ENCODE data around the gene HOXD12. TPM values are rescaled to one million over a fixed set of nuclear protein-coding genes. Genes with fewer than 3 reads are reported as not detected.

The HOXD12 gene
- total RNA-seq, 1 experiment from 2014 or later, result 0.58 TPM

DNA sequence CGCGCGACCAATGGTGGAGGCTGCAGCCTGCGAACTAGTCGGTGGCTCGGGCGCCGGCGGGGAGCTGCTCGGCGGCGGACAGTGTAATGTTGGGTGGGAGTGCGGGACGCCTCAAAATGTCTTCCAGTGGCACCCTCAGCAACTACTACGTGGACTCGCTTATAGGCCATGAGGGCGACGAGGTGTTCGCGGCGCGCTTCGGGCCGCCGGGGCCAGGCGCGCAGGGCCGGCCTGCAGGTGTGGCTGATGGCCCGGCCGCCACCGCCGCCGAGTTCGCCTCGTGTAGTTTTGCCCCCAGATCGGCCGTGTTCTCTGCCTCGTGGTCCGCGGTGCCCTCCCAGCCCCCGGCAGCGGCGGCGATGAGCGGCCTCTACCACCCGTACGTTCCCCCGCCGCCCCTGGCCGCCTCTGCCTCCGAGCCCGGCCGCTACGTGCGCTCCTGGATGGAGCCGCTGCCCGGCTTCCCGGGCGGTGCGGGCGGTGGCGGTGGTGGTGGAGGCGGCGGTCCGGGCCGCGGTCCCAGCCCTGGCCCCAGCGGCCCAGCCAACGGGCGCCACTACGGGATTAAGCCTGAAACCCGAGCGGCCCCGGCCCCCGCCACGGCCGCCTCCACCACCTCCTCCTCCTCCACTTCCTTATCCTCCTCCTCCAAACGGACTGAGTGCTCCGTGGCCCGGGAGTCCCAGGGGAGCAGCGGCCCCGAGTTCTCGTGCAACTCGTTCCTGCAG is 23.3 kb downstream of the HOXD12 start, which contains the start of gene HOXD9:
Gene HOXD9 (plus strand): TSS at position 37 of the 728 bp plus-strand sequence. CDS start 50 bp downstream, at position 87.
- H3K4me3 ChIP-seq (ENCODE audit: low read depth, low read length, poor library complexity, severe bottlenecking), result peak within 1 kb of the TSS; percentile 71
- ChIA-PET POLR2A (ENCODE audit: low non-redundant PET) (interaction anchor here (0.7 kb wide), 1 partner anchor 804 kb away, joined by 8 read pairs; no protein-coding TSS in a partner anchor), CTCF (interaction anchor here (0.6 to 2.1 kb wide), 5 partner anchors 12 to 531 kb away, joined by 3 to 8 read pairs (median 4); no protein-coding TSS in a partner anchor)
- intact Hi-C loops (cut with micrococcal nuclease; ENCODE audit: unreplicated experiment), result loop anchor here (10.0 kb wide), 1 partner anchor 1632 kb away; no protein-coding TSS in a partner anchor
- peaks cover 59% of the 10 kb centered on the region for H3K36me3 ChIP-seq (ENCODE audit: insufficient read depth, low read length, poor library complexity, severe bottlenecking)
- TF ChIP-seq CTCF (conservative IDR thresholded peaks at IDR 0.05; ENCODE audit: low read depth, low read length) (no peak), EZH2 (IDR thresholded peaks at IDR 0.05; ENCODE audit: borderline replicate concordance, low read depth, low read length, poor library complexity, severe bottlenecking) (no peak)
- peak within 1 kb of the TSS; percentile 98 for H3K27ac ChIP-seq (ENCODE audit: low read depth, low read length, poor library complexity, severe bottlenecking)
- H3K9me3 ChIP-seq (ENCODE audit: low read depth, low read length, poor library complexity, severe bottlenecking), result no peaks in the 10 kb centered on the region
- no TSS peak for BruUV-seq (replicated peaks)
- peaks cover 62% of the 10 kb centered on the region for H3K4me1 ChIP-seq (ENCODE audit: insufficient read depth, low read length, poor library complexity, severe bottlenecking)
- DNase-seq (ENCODE audit: low spot score), result peak; percentile 92
- no peaks in the 10 kb centered on the region for H3K27me3 ChIP-seq (replicated peaks; ENCODE audit: insufficient read depth, low read depth, low read length, poor library complexity)

DNA sequence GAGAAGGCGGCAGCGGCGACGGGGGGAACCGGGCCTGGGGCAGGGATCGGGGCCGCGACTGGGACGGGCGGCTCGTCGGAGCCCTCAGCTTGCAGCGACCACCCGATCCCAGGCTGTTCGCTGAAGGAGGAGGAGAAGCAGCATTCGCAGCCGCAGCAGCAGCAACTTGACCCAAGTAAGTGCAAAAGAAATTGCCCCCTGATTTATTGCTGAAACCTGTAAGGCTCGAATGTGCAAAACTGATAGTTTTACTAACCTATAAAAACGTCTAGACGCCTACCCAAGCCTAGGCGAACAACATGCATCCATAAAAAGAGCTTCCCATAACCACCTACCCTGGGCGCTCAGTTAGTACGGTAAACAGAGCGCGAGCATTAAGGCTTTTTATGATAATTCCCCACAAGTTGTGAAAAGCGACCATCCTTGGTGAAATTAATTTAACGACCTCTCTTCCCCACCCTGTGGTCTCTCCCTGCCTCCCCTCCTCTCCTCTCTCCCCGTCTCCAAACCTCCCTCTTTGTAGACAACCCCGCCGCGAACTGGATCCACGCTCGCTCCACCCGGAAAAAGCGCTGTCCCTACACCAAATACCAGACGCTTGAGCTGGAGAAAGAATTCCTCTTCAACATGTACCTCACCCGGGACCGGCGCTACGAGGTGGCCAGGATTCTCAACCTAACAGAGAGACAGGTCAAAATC is 24.0 kb downstream of the HOXD12 start:
- peaks cover 65% of the 10 kb centered on the region for H3K4me1 ChIP-seq (ENCODE audit: insufficient read depth, low read length, poor library complexity, severe bottlenecking)
- ChIA-PET POLR2A (ENCODE audit: low non-redundant PET) (no interaction called here), CTCF (no interaction called here)
- H3K27me3 ChIP-seq (replicated peaks; ENCODE audit: insufficient read depth, low read depth, low read length, poor library complexity), result no peaks in the 10 kb centered on the region
- no TSS peak for BruUV-seq (replicated peaks)
- intact Hi-C loops (cut with micrococcal nuclease; ENCODE audit: unreplicated experiment), result loop anchor here (10.0 kb wide), 1 partner anchor 1631 kb away; no protein-coding TSS in a partner anchor
- no peaks in the 10 kb centered on the region for H3K9me3 ChIP-seq (ENCODE audit: low read depth, low read length, poor library complexity, severe bottlenecking)
- H3K4me3 ChIP-seq (ENCODE audit: low read depth, low read length, poor library complexity, severe bottlenecking), result peak overlapping the region; percentile 71
- TF ChIP-seq EZH2 (IDR thresholded peaks at IDR 0.05; ENCODE audit: borderline replicate concordance, low read depth, low read length, poor library complexity, severe bottlenecking), result no peak
- TF ChIP-seq CTCF (conservative IDR thresholded peaks at IDR 0.05; ENCODE audit: low read depth, low read length), result no peak
- peak overlapping the region; percentile 98 for H3K27ac ChIP-seq (ENCODE audit: low read depth, low read length, poor library complexity, severe bottlenecking)
- DNase-seq (ENCODE audit: low spot score), result peak; percentile 61
- H3K36me3 ChIP-seq (ENCODE audit: insufficient read depth, low read length, poor library complexity, severe bottlenecking), result peaks cover 52% of the 10 kb centered on the region

- peak; percentile 41 for DNase-seq (ENCODE audit: low spot score)
- BruUV-seq (replicated peaks), result TSS peak; percentile 37
- no peak for TF ChIP-seq CTCF (conservative IDR thresholded peaks at IDR 0.05; ENCODE audit: low read depth, low read length)
- no peak for TF ChIP-seq EZH2 (IDR thresholded peaks at IDR 0.05; ENCODE audit: borderline replicate concordance, low read depth, low read length, poor library complexity, severe bottlenecking)
- H3K27ac ChIP-seq (ENCODE audit: low read depth, low read length, poor library complexity, severe bottlenecking), result peak overlapping the region; percentile 98
- peaks cover 62% of the 10 kb centered on the region for H3K4me1 ChIP-seq (ENCODE audit: insufficient read depth, low read length, poor library complexity, severe bottlenecking)
- no peaks in the 10 kb centered on the region for H3K27me3 ChIP-seq (replicated peaks; ENCODE audit: insufficient read depth, low read depth, low read length, poor library complexity)
- CTCF ChIA-PET, result no interaction called here
- POLR2A ChIA-PET (ENCODE audit: low non-redundant PET), result no interaction called here
- peaks cover 45% of the 10 kb centered on the region for H3K36me3 ChIP-seq (ENCODE audit: insufficient read depth, low read length, poor library complexity, severe bottlenecking)
- no peaks in the 10 kb centered on the region for H3K9me3 ChIP-seq (ENCODE audit: low read depth, low read length, poor library complexity, severe bottlenecking)
- intact Hi-C loops (cut with micrococcal nuclease; ENCODE audit: unreplicated experiment), result loop anchor here (10.0 kb wide), 1 partner anchor 1630 kb away; no protein-coding TSS in a partner anchor
- peak overlapping the region; percentile 71 for H3K4me3 ChIP-seq (ENCODE audit: low read depth, low read length, poor library complexity, severe bottlenecking)
Measured at GRCh38 chr2:176124110-176124946, 24.7 kb downstream of the HOXD12 start.
